Measurements from ENCODE around the gene RETSAT.
"Not testable (repeated sequence)": the region's sequence is repeated elsewhere in the genome, so short reads cannot be mapped to it uniquely, and the experiment has no call there.

Gene RETSAT

GRCh38 chr2:85330839-85331636 is 23.3 kb downstream of the RETSAT start:
- DNase-seq (ENCODE audit: low spot score) = no peak

GRCh38 chr2:85329701-85330100 is 24.6 kb downstream of the RETSAT start:
- not testable (repeated sequence) for DNase-seq (ENCODE audit: low spot score)

GRCh38 chr2:85329181-85329651 is 25.1 kb downstream of the RETSAT start:
- no peak for DNase-seq (ENCODE audit: low spot score)

- DNase-seq (ENCODE audit: low spot score) = peak; percentile 92
These were observed 26.3 kb downstream of the RETSAT start, which contains the start of gene TGOLN2 for GRCh38 chr2:85327822-85328617. TGOLN2 (minus strand) TSS chr2:85327989; CDS start chr2:85327962, 27 bp downstream.

GRCh38 chr2:85327160-85327821 is 27.0 kb downstream of the RETSAT start:
- no peak for DNase-seq (ENCODE audit: low spot score)

GRCh38 chr2:85326406-85327159 is 27.7 kb downstream of the RETSAT start:
- DNase-seq (ENCODE audit: low spot score) = no peak

GRCh38 chr2:85325466-85325811 is 28.9 kb downstream of the RETSAT start:
- no peak for DNase-seq (ENCODE audit: low spot score)

GRCh38 chr2:85324639-85325465 is 29.5 kb downstream of the RETSAT start:
- DNase-seq (ENCODE audit: low spot score) = no peak

- not testable (repeated sequence) for DNase-seq (ENCODE audit: low spot score)
These were observed 30.4 kb downstream of the RETSAT start for GRCh38 chr2:85323988-85324367.

GRCh38 chr2:85323351-85323987 is 30.9 kb downstream of the RETSAT start:
- no peak for DNase-seq (ENCODE audit: low spot score)

GRCh38 chr2:85319796-85320195 is 34.5 kb downstream of the RETSAT start:
- DNase-seq (ENCODE audit: low spot score) = no peak

GRCh38 chr2:85318222-85319074 is 35.9 kb downstream of the RETSAT start:
- DNase-seq (ENCODE audit: low spot score) = no peak

- not testable (repeated sequence) for DNase-seq (ENCODE audit: low spot score)
These were observed 38.4 kb downstream of the RETSAT start for GRCh38 chr2:85315921-85316320.

GRCh38 chr2:85314884-85315242 is 39.5 kb downstream of the RETSAT start:
- DNase-seq (ENCODE audit: low spot score) = no peak

GRCh38 chr2:85312404-85312803 is 41.9 kb downstream of the RETSAT start:
- DNase-seq (ENCODE audit: low spot score) = no peak

GRCh38 chr2:85310330-85310729 is 44.0 kb downstream of the RETSAT start:
- DNase-seq (ENCODE audit: low spot score) = no peak

GRCh38 chr2:85309699-85310321 is 44.5 kb downstream of the RETSAT start:
- DNase-seq (ENCODE audit: low spot score) = no peak

GRCh38 chr2:85308896-85309555 is 45.3 kb downstream of the RETSAT start:
- no peak for DNase-seq (ENCODE audit: low spot score)

All from cerebellar cortex (tissue), 1 donor.